K562 (cell line): ENCODE data around the gene C2CD5. TPM values are rescaled to one million over a fixed set of nuclear protein-coding genes. Genes with fewer than 3 reads are reported as not detected.

ENCODE experiments used
- ATAC-seq: fragments of 200-7000 bp; cut with Tn5 transposase; 3 replicates; pipeline ENCODE4 v1.9.1; 2020; ENCODE audit warnings: moderate library complexity
- BruUV-seq: library from RNA; stranded (reverse); fragments of 400-500 nt; replicated peaks from 2 replicates; lab custom pipeline; 2021; lab: Mats Ljungman, UMichigan
- CTCF ChIA-PET: fragments of 300-600 bp; formaldehyde crosslinking; extraction: SDS; loops from one replicate; lab custom pipeline; 2021; ENCODE audit warnings: low intra/inter-chr PET ratio; lab: Yijun Ruan, JAX
- POLR2A ChIA-PET: fragments of 300-600, 350-650 bp; sonication (Branson Sonifier 250); formaldehyde crosslinking; extraction: SDS; loops from one replicate; lab custom pipeline; 2021; ENCODE audit warnings: antibody characterized with exemption, inconsistent platforms; lab: Yijun Ruan, JAX
- DNase-seq, 4 experiments: peaks; one replicate each; pipeline versions ENCODE4 v3.0.0 to v3.0.0-alpha.2; 2011 to 2018; ENCODE audit warnings: low spot score in 3 of 4, mixed read lengths in 3 of 4; ENCODE audit errors: extremely low read depth in 1 of 4
- FAIRE-seq: peaks from 2 replicates; lab custom pipeline; 2011; peaks lifted over from hg19 to GRCh38; lab: Jason Lieb, UNC
- H2AFZ ChIP-seq: 2 replicates; pipeline ENCODE4 v1.6.0; 2011; ENCODE audit warnings: low read depth, low read length, control low read depth, inconsistent platforms
- H3K27ac ChIP-seq: fragments of 200-600 bp; 3 replicates; pipeline ENCODE4 v1.8.0; 2011; ENCODE audit warnings: low read depth, mild to moderate bottlenecking, control low read depth, inconsistent platforms, low read length, moderate library complexity, mixed read lengths; ENCODE audit errors: extremely low read depth
- H3K27me3 ChIP-seq, 2 experiments: fragments of 300-600 bp in 1 of 2; 2 replicates in 1 of 2; 3 replicates in 1 of 2; pipeline versions ENCODE4 v1.6.0 to v1.8.0; 2011; ENCODE audit warnings: inconsistent platforms in 2 of 2, low read length in 2 of 2, mild to moderate bottlenecking in 1 of 2, mixed read lengths in 1 of 2, moderate library complexity in 1 of 2; ENCODE audit not compliant: control insufficient read depth in 2 of 2, insufficient read depth in 2 of 2
- H3K36me3 ChIP-seq: fragments of 300-600 bp; 3 replicates; pipeline ENCODE4 v1.8.0; 2011; ENCODE audit warnings: mild to moderate bottlenecking, low read length, inconsistent platforms; ENCODE audit not compliant: control insufficient read depth, insufficient read depth
- H3K4me1 ChIP-seq, 2 experiments: fragments of 200-600 bp in 1 of 2; replicated peaks in 1 of 2; 2 replicates in 1 of 2; 3 replicates in 1 of 2; pipeline versions ENCODE4 v1.5.1 to v1.8.0; 2011; ENCODE audit warnings: inconsistent platforms in 2 of 2, low read length in 2 of 2, mild to moderate bottlenecking in 1 of 2, mixed read lengths in 1 of 2, moderate library complexity in 1 of 2; ENCODE audit not compliant: control insufficient read depth in 2 of 2, insufficient read depth in 2 of 2
- H3K4me2 ChIP-seq: 2 replicates; pipeline ENCODE4 v1.6.1; 2011; ENCODE audit warnings: low read length, control low read depth, inconsistent platforms, mixed read lengths; ENCODE audit not compliant: insufficient read depth
- H3K4me3 ChIP-seq: fragments of 200-600 bp; sonication (generic), shearing (Covaris generic); 2 replicates; pipeline ENCODE4 v1.5.1; 2016; ENCODE audit warnings: control low read depth, inconsistent platforms
- H3K79me2 ChIP-seq: fragments of 200-600 bp; 3 replicates; pipeline ENCODE4 v1.8.0; 2011; ENCODE audit warnings: low read length, inconsistent platforms; ENCODE audit not compliant: control insufficient read depth, insufficient read depth
- H3K9ac ChIP-seq, 2 experiments: 2 replicates each; pipeline versions ENCODE4 v1.6.0 to v1.6.1; 2011; ENCODE audit warnings: low read depth in 2 of 2, low read length in 2 of 2, control low read depth in 1 of 2, inconsistent platforms in 1 of 2, mild to moderate bottlenecking in 1 of 2, mixed read lengths in 1 of 2; ENCODE audit not compliant: insufficient read depth in 1 of 2
- H3K9me1 ChIP-seq: one replicate; pipeline ENCODE4 v1.6.0; 2011; ENCODE audit warnings: inconsistent platforms, mild to moderate bottlenecking, low read length, moderate library complexity; ENCODE audit not compliant: control insufficient read depth, insufficient read depth
- H3K9me3 ChIP-seq: replicated peaks from 2 replicates; pipeline ENCODE4 v1.5.1; 2011; ENCODE audit warnings: low read depth, low read length, inconsistent platforms; ENCODE audit not compliant: control insufficient read depth, insufficient read depth
- H4K20me1 ChIP-seq: replicated peaks from 2 replicates; pipeline ENCODE4 v1.6.1; 2011; ENCODE audit warnings: low read length, inconsistent platforms, mixed read lengths; ENCODE audit not compliant: control insufficient read depth, insufficient read depth
- KDM2B ChIP-seq: fragments of 250-450 bp; sonication (Bioruptor Pico); IDR thresholded peaks from 2 replicates; pipeline ENCODE4 v1.8.0; 2021; ENCODE audit warnings: mild to moderate bottlenecking, moderate library complexity
- MEF2A ChIP-seq: IDR thresholded peaks from 2 replicates; pipeline ENCODE4 v1.6.1; 2011; ENCODE audit warnings: low read depth, mild to moderate bottlenecking, low read length, moderate library complexity; ENCODE audit not compliant: control insufficient read depth
- MLX ChIP-seq, 2 experiments: fragments of 450-650 bp in 1 of 2; sonication (generic) in 1 of 2; formaldehyde crosslinking; conservative IDR thresholded peaks; 2 replicates each; pipeline versions ENCODE4 v1.4.0 to v1.8.1; 2020 to 2022; ENCODE audit warnings: mild to moderate bottlenecking in 1 of 2, missing genetic modification reagents in 1 of 2
- SAFB2 ChIP-seq: fragments of 200-400 bp; formaldehyde crosslinking; IDR thresholded peaks from 2 replicates; pipeline ENCODE4 v1.6.1; 2018; ENCODE audit warnings: borderline replicate concordance, low read length, low read depth, moderate library complexity; ENCODE audit not compliant: severe bottlenecking
- TBP ChIP-seq: optimal IDR thresholded peaks from 2 replicates; pipeline ENCODE3; 2011; ENCODE audit warnings: low read depth, low read length, improper control_type of control experiment
- THAP12 ChIP-seq: fragments of 250-450 bp; sonication (Bioruptor Pico); IDR thresholded peaks from 2 replicates; pipeline ENCODE4 v1.9.0; 2021; ENCODE audit warnings: mild to moderate bottlenecking, inconsistent platforms
- TRIM25 ChIP-seq: fragments of 450-650 bp; IDR thresholded peaks from 2 replicates; pipeline ENCODE4 v1.7.0; 2016; ENCODE audit warnings: borderline replicate concordance
- ZNF184 ChIP-seq: sonication (generic); formaldehyde crosslinking; IDR thresholded peaks from 2 replicates; pipeline ENCODE4 v1.5.0; 2020; ENCODE audit warnings: missing genetic modification reagents
- ZNF232 ChIP-seq: sonication (generic); formaldehyde crosslinking; IDR thresholded peaks from 2 replicates; pipeline ENCODE4 v1.8.0; 2022; ENCODE audit warnings: mild to moderate bottlenecking, missing genetic modification reagents
- ZNF696 ChIP-seq: fragments of 250-450 bp; sonication (Bioruptor Pico); conservative IDR thresholded peaks from 2 replicates; pipeline ENCODE4 v1.4.0; 2020; ENCODE audit warnings: mild to moderate bottlenecking, moderate library complexity
- ZNF75A ChIP-seq: fragments of 450-650 bp; formaldehyde crosslinking; IDR thresholded peaks from 2 replicates; pipeline ENCODE4 v1.4.0; 2020; ENCODE audit warnings: mild to moderate bottlenecking
- ZSCAN29 ChIP-seq: fragments of 450-650 bp; IDR thresholded peaks from 2 replicates; pipeline ENCODE4 v1.6.1; 2017
- WGBS: fragments of 100-300 bp; shearing (Covaris generic); methylation state at CpG from one replicate; pipeline ENCODE4 v1.1.6; 2016; ENCODE audit warnings: low coverage, mixed read lengths; ENCODE audit not compliant: insufficient coverage; ENCODE audit errors: missing lambda C conversion rate; 5-methylcytosine and 5-hydroxymethylcytosine counted together
- in situ Hi-C: fragments of 300-500 bp; cut with MboI; formaldehyde crosslinking; loops from 4 replicates; pipeline ENCODE4 v1.15.0; 2018; ENCODE audit warnings: inconsistent platforms, mixed read lengths
- intact Hi-C: fragments of 100-400 bp; cut with micrococcal nuclease; formaldehyde crosslinking; loops from 2 replicates; pipeline ENCODE4 v1.14.2; 2022
- polyA plus RNA-seq, 8 experiments: library from polyadenylated mRNA; depleted of rRNA in 4 of 8; stranded (reverse) in 5 of 8; unstranded in 3 of 8; fragments of >200 nt; fragmentation: Nextera tagmentation in 2 of 8; fragmentation: Illumina TruSeq in 1 of 8; extraction: Ambion mirVana in 2 of 8; extraction: Trizol in 1 of 8; gene quantifications; 2 replicates each; pipeline versions ENCODE4 v1.2.1 to v1.2.3, GENCODE V29; 2011 to 2014; ENCODE audit warnings: inconsistent platforms in 1 of 8, missing spikeins in 1 of 8
- total RNA-seq, 7 experiments: library from RNA; depleted of rRNA in 6 of 7; stranded (reverse); fragments of >200 nt in 6 of 7; fragmentation: Illumina TruSeq in 2 of 7; extraction: Trizol in 2 of 7; gene quantifications; 2 replicates each; pipeline versions ENCODE4 v1.2.1 to v1.2.3, GENCODE V29; 2011 to 2021; ENCODE audit warnings: low replicate concordance in 1 of 7

Gene C2CD5
- total and polyA plus RNA-seq, 9 of the 15 experiments (the other 6 are each of a cell fraction or from before 2014, with no cell fraction given), result 5.1 to 24.1 (median 14.3) TPM

GRCh38 chr12:22414742-22415141 is 129.6 kb downstream of the C2CD5 start:
- no peaks in the 10 kb centered on the region for H3K79me2 ChIP-seq
- no peak overlapping the region for H3K9ac ChIP-seq
- in situ Hi-C loops, result no loop called here
- no peak for FAIRE-seq
- no peaks in the 10 kb centered on the region for H3K4me1 ChIP-seq
- no peak for DNase-seq
- TF ChIP-seq ZNF232 (CRISPR knock-in tag) (no peak), TRIM25 (no peak)
- TF ChIP-seq, all 486 proteins: peak for 0
- ChIA-PET CTCF (no interaction called here), POLR2A (no interaction called here)
- BruUV-seq, result no TSS peak
- no peak overlapping the region for H3K27ac ChIP-seq
- no peaks in the 10 kb centered on the region for H4K20me1 ChIP-seq
- ATAC-seq, result no peak
- no peaks in the 10 kb centered on the region for H3K9me1 ChIP-seq
- H3K9me3 ChIP-seq, result no peaks in the 10 kb centered on the region
- 0% methylated on average over 2 of the region's 2 CpGs for WGBS
- H2AFZ ChIP-seq, result no peak overlapping the region
- no peak overlapping the region for H3K4me3 ChIP-seq
- no peak overlapping the region for H3K4me2 ChIP-seq
- peaks cover under 1 to 5% of the 10 kb centered on the region in 2 experiments; a peak in 1 of 5 replicates for H3K27me3 ChIP-seq
- intact Hi-C loops, result no loop called here
- H3K36me3 ChIP-seq, result no peaks in the 10 kb centered on the region

GRCh38 chr12:22413592-22413991 is 130.8 kb downstream of the C2CD5 start:
- in situ Hi-C loops (no loop called here), intact Hi-C loops (no loop called here)
- Histone ChIP-seq H2AFZ (no peak overlapping the region), H3K4me3 (no peak overlapping the region), H3K9me3 (no peaks in the 10 kb centered on the region), H3K4me2 (no peak overlapping the region), H3K4me1 (no peaks in the 10 kb centered on the region), H3K9me1 (no peaks in the 10 kb centered on the region), H3K79me2 (no peaks in the 10 kb centered on the region), H3K27me3 (peaks cover 3 to 7% of the 10 kb centered on the region in 2 experiments; a peak in 1 of 5 replicates), H4K20me1 (no peaks in the 10 kb centered on the region), H3K9ac (no peak overlapping the region), H3K36me3 (no peaks in the 10 kb centered on the region), H3K27ac (no peak overlapping the region)
- no peak for FAIRE-seq
- POLR2A ChIA-PET, result no interaction called here
- no peak for DNase-seq
- BruUV-seq, result no TSS peak
- CTCF ChIA-PET, result no interaction called here
- 15% methylated on average over 3 of the region's 3 CpGs for WGBS
- no peak for ATAC-seq
- TF ChIP-seq THAP12 (CRISPR knock-in tag) (no peak), KDM2B (CRISPR knock-in tag) (no peak), ZNF696 (CRISPR knock-in tag) (no peak), ZSCAN29 (no peak), TBP (no peak), MEF2A (no peak), ZNF184 (CRISPR knock-in tag) (no peak), SAFB2 (no peak), MLX (CRISPR knock-in tag; conservative IDR thresholded peaks at IDR 0.05) (no peak), ZNF75A (CRISPR knock-in tag) (no peak)
